Activated T-cell treated with anti-CD3 and anti-CD28 coated beads, Interleukin-2, amount 50 U/mL, for 24 hours (primary cell): Measurements from ENCODE around the gene PBRM1.
A peak's percentile ranks its signal among the peaks of the same experiment; 100 is the strongest.

Source experiments
- DNase-seq: peaks from one replicate; pipeline ENCODE4 v3.0.0-alpha.2; 2020
- H3K27ac Mint-ChIP-seq: 2 replicates; pipeline ENCODE4 v1.8.0; 2020; ENCODE audit warnings: mild to moderate bottlenecking, mixed read lengths
- H3K27me3 Mint-ChIP-seq: 2 replicates; pipeline ENCODE4 v1.8.0; 2020; ENCODE audit warnings: mixed read lengths
- H3K36me3 Mint-ChIP-seq: 2 replicates; pipeline ENCODE4 v1.8.0; 2020; ENCODE audit warnings: low read depth, mixed read lengths
- H3K4me1 Mint-ChIP-seq: 2 replicates; pipeline ENCODE4 v1.8.0; 2020; ENCODE audit warnings: low read depth, mixed read lengths
- H3K4me3 Mint-ChIP-seq: 2 replicates; pipeline ENCODE4 v1.8.0; 2020; ENCODE audit warnings: mild to moderate bottlenecking, moderate library complexity, mixed read lengths
- H3K9me3 Mint-ChIP-seq: 2 replicates; pipeline ENCODE4 v1.8.0; 2020; ENCODE audit warnings: mixed read lengths

Gene PBRM1

GRCh38 chr3:52663098-52663497 lies 22.6 kb downstream of the PBRM1 start:
- Mint-ChIP-seq H3K4me3 (no peak overlapping the region), H3K9me3 (no peaks in the 10 kb centered on the region), H3K4me1 (peaks cover 5% of the 10 kb centered on the region), H3K27me3 (no peaks in the 10 kb centered on the region), H3K36me3 (peaks cover 85% of the 10 kb centered on the region), H3K27ac (peak overlapping the region; percentile 61)
- DNase-seq: no peak

- peaks cover 87% of the 10 kb centered on the region for H3K36me3 Mint-ChIP-seq
- no peak overlapping the region for H3K4me3 Mint-ChIP-seq
- no peaks in the 10 kb centered on the region for H3K9me3 Mint-ChIP-seq
- no peak for DNase-seq
- H3K4me1 Mint-ChIP-seq: peaks cover 15% of the 10 kb centered on the region
- H3K27ac Mint-ChIP-seq: no peak overlapping the region
- no peaks in the 10 kb centered on the region for H3K27me3 Mint-ChIP-seq
Observed at GRCh38 chr3:52660046-52660445, 25.7 kb downstream of the PBRM1 start.

DNA sequence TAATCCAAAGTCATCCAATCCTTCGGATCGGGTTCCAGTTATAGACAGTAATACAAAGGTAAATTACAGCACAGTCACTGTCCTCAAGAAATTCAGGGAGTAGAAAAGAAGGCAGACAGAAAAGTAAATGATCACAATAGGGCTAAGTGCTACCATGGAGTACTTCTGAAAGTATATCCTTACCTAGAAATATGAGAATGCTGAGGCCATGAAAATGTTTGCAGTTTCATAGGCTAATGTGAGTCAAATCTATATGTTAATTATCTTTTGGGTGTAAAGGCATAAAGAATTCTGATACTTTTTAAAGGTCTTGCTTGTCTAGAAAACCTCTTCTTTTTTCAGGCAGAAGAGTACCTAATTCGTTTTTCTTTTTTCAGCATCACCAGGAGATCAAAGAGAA lies 29.8 kb downstream of the PBRM1 start:
- H3K36me3 Mint-ChIP-seq: peaks cover 92% of the 10 kb centered on the region
- H3K4me3 Mint-ChIP-seq: no peak overlapping the region
- H3K27me3 Mint-ChIP-seq: no peaks in the 10 kb centered on the region
- peaks cover 12% of the 10 kb centered on the region for H3K4me1 Mint-ChIP-seq
- no peaks in the 10 kb centered on the region for H3K9me3 Mint-ChIP-seq
- H3K27ac Mint-ChIP-seq: peak overlapping the region; percentile 48
- DNase-seq: no peak

DNA sequence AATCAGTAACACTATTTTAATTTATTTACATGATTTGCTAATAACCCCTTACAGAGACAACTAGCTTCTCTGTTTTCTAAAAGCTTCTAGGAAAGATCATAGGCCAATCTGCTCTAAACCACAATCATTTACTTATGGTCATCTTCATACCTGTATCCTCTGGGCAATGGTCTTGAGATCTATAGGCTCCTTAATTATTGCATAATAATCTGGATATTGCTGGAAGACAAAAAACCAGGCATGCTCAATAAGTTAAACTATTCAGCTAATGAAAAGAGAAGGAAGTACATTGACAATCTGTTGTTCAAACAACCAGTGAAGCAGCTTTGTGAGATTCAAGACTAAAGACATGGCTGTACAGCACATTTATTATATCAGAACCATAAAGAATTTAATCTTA lies 34.1 kb downstream of the PBRM1 start:
- Mint-ChIP-seq H3K4me1 (peaks cover 15% of the 10 kb centered on the region), H3K27ac (no peak overlapping the region), H3K4me3 (no peak overlapping the region), H3K9me3 (no peaks in the 10 kb centered on the region), H3K36me3 (peaks cover 90% of the 10 kb centered on the region), H3K27me3 (no peaks in the 10 kb centered on the region)
- DNase-seq: no peak

DNA sequence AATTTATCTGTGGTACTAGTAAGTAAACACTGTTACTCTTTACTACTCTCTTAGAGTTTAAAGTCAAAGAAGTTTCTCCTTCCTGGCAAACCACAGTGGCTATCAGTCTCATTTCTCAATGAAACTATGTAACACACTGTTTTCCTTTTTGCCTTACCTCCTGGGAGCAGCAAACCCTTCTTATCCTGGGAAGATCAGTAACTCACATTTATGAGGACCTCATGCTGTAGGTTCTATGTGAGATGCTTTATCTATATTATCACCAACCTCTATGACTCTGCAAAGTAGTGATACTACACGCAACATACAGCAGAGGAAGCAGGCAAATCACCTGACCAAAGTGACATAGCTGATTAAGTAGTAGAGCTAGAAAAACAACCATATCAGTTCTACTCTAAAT lies 35.3 kb downstream of the PBRM1 start:
- DNase-seq: no peak
- Mint-ChIP-seq H3K9me3 (no peaks in the 10 kb centered on the region), H3K36me3 (peaks cover 89% of the 10 kb centered on the region), H3K4me3 (no peak overlapping the region), H3K4me1 (peaks cover 7% of the 10 kb centered on the region), H3K27ac (peak overlapping the region; percentile 34), H3K27me3 (no peaks in the 10 kb centered on the region)

DNA sequence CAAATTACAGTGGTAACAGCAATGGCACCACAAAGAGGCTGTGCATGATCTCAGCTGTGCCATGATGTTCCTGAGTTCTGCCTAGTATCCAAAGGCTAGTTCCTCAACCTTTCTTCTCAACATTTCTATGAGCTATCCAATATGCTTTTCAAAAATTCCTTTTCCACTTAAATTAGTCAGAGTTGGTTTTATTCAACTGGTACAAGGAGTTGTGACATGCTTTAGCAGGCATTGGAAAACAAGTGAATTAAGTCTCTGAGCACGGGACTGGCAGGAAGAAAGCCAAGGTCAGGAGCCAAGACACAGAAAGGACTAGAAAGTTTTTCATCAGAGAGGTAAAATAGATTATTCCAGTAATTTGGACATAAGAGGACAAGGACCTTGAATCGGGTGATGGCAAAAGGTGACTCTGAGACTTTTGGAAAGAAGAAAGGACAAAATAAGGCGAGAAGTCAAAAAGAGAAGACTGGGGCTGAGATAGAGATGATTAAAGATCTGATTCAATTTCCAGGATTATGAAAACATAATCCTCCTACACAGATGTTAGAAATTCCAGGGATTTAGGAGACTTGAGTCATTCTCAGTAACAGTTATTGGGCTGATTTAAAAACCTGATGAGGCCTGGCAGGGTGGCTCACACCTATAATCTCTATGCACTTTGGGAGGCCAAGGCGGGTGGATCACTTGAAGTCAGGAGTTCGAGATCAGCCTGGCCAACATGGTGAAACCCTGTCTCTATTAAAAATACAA lies 36.1 kb downstream of the PBRM1 start:
- Mint-ChIP-seq H3K9me3 (no peaks in the 10 kb centered on the region), H3K36me3 (peaks cover 90% of the 10 kb centered on the region), H3K27me3 (no peaks in the 10 kb centered on the region), H3K27ac (no peak overlapping the region), H3K4me3 (no peak overlapping the region), H3K4me1 (peaks cover 5% of the 10 kb centered on the region)
- no peak for DNase-seq

- peaks cover 3% of the 10 kb centered on the region for H3K4me1 Mint-ChIP-seq
- no peak for DNase-seq
- H3K36me3 Mint-ChIP-seq: peaks cover 89% of the 10 kb centered on the region
- H3K27ac Mint-ChIP-seq: no peak overlapping the region
- H3K9me3 Mint-ChIP-seq: no peaks in the 10 kb centered on the region
- H3K27me3 Mint-ChIP-seq: no peaks in the 10 kb centered on the region
- no peak overlapping the region for H3K4me3 Mint-ChIP-seq
Observed at GRCh38 chr3:52645549-52645948, 40.2 kb downstream of the PBRM1 start.

DNA sequence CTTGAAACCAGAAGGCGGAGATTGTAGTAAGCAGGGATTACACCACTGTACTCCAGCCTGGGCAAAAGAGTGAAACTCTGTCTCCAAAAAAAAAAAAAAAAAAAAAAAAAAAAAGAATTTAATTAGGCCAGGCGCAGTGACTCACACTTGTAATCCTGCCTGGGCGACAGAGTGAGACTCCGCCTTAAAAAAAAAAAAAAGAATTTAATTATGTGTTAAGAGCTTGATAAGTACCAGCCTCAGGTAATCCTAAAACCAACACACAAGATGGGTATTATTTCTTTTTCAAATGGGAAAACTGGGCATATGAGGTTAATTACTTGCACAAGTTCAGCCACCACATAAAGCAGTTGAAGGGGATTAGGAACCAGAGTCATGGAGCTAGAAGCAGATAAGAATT lies 49.0 kb downstream of the PBRM1 start:
- no peaks in the 10 kb centered on the region for H3K4me1 Mint-ChIP-seq
- peaks cover 77% of the 10 kb centered on the region for H3K36me3 Mint-ChIP-seq
- H3K27ac Mint-ChIP-seq: no peak overlapping the region
- no peaks in the 10 kb centered on the region for H3K27me3 Mint-ChIP-seq
- DNase-seq: no peak
- no peaks in the 10 kb centered on the region for H3K9me3 Mint-ChIP-seq
- H3K4me3 Mint-ChIP-seq: no peak overlapping the region

- Mint-ChIP-seq H3K27me3 (no peaks in the 10 kb centered on the region), H3K36me3 (peaks cover 77% of the 10 kb centered on the region), H3K27ac (no peak overlapping the region), H3K9me3 (no peaks in the 10 kb centered on the region), H3K4me1 (no peaks in the 10 kb centered on the region), H3K4me3 (no peak overlapping the region)
- DNase-seq: no peak
Observed at GRCh38 chr3:52633786-52634185, 51.9 kb downstream of the PBRM1 start.

- Mint-ChIP-seq H3K4me1 (peaks cover 27% of the 10 kb centered on the region), H3K36me3 (peaks cover 85% of the 10 kb centered on the region), H3K27me3 (no peaks in the 10 kb centered on the region), H3K4me3 (no peak overlapping the region), H3K27ac (peak overlapping the region; percentile 11), H3K9me3 (no peaks in the 10 kb centered on the region)
- DNase-seq: no peak
Observed at GRCh38 chr3:52625041-52625440, 60.7 kb downstream of the PBRM1 start.

- DNase-seq: no peak
- Mint-ChIP-seq H3K4me1 (peaks cover 29% of the 10 kb centered on the region), H3K27ac (peak overlapping the region; percentile 24), H3K36me3 (peaks cover 83% of the 10 kb centered on the region), H3K27me3 (no peaks in the 10 kb centered on the region), H3K9me3 (no peaks in the 10 kb centered on the region), H3K4me3 (no peak overlapping the region)
Observed at GRCh38 chr3:52623234-52623792, 62.4 kb downstream of the PBRM1 start.

DNA sequence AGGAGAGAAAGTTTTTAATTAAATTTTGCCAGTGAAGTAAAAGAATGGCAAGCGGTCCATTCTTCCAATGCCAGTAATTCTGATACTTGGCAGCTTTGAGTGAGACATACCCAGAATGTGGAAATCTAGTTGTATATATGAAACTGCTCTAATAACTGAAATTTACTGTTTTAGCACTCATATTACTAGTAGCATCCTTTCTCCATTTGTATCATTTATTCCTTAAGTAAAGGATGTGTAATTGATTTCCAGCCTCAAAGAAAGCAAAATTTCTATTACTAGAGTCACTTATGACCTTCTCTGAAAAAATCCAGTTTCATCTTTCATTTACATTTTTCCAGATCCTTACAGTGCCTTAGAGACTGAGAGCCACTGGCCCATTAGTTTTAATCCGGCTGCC lies 65.1 kb downstream of the PBRM1 start:
- Mint-ChIP-seq H3K4me3 (no peak overlapping the region), H3K27me3 (no peaks in the 10 kb centered on the region), H3K27ac (peak overlapping the region; percentile 32), H3K9me3 (no peaks in the 10 kb centered on the region), H3K36me3 (peaks cover 82% of the 10 kb centered on the region), H3K4me1 (peaks cover 29% of the 10 kb centered on the region)
- no peak for DNase-seq

DNA sequence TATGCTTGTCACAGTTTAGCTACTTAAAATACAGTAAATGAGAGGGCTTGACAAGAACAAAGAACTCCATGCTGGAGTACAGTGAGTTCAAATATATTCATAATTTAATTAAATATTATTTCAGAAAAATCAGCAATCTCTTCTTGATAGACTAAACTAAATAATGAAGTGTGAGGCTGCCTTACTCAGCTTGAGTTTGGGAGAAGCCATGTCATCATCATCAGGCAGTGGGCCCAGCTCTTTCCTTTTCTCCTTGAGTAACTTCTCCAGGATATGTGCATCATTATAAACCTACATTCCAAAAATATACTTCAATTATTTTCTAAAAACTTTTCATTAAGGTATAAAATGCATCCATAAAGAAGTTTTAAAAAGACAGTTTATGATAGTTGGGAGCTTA lies 70.5 kb downstream of the PBRM1 start:
- Mint-ChIP-seq H3K36me3 (peaks cover 87% of the 10 kb centered on the region), H3K4me1 (peaks cover 4% of the 10 kb centered on the region), H3K27me3 (no peaks in the 10 kb centered on the region), H3K9me3 (no peaks in the 10 kb centered on the region), H3K4me3 (no peak overlapping the region), H3K27ac (no peak overlapping the region)
- DNase-seq: no peak

DNA sequence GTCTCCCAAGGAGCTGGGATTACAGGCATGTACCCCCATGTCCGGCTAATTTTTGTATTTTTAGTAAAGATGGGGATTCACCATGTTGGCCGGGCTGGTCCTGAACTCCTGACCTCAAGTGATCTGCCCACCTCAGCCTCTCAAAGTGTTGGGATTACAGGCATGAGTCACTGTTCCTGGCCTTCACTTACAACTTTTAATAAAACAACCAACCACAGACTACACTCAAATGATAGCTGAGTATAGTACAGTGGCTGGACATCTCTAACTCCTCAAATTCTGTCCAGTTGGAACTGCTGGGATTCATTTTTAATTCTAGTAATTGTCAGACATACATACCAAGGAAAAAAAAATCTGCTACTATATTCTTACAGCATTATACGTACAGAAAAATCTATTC lies 71.0 kb downstream of the PBRM1 start:
- no peak overlapping the region for H3K4me3 Mint-ChIP-seq
- no peak for DNase-seq
- H3K4me1 Mint-ChIP-seq: no peaks in the 10 kb centered on the region
- no peaks in the 10 kb centered on the region for H3K9me3 Mint-ChIP-seq
- H3K36me3 Mint-ChIP-seq: peaks cover 87% of the 10 kb centered on the region
- H3K27me3 Mint-ChIP-seq: no peaks in the 10 kb centered on the region
- no peak overlapping the region for H3K27ac Mint-ChIP-seq

DNA sequence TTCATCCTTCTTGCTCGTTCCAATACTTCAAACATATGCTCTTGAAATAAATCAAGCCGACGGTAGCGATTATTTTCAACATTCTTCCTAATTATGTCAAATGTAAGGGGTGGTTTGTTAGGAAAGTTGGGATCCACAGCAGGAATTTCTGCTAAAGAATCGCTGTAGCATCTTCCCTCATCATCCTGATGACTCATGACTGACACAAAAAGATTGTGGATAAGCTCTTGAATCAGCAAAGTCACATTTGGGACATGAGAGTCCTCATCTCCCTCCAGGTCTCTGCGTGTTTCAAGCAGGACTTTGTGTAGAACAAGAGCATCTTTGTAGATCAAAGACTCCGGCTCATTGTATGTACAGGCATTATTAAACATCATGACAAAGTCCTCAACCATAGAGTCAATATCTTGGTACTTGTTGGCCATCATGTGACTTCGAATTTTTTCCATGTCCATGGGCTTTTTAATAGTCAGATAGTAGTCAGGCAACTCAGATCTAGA lies 76.3 kb downstream of the PBRM1 start:
- H3K4me3 Mint-ChIP-seq: no peak overlapping the region
- H3K9me3 Mint-ChIP-seq: no peaks in the 10 kb centered on the region
- DNase-seq: no peak
- H3K4me1 Mint-ChIP-seq: peaks cover 6% of the 10 kb centered on the region
- no peaks in the 10 kb centered on the region for H3K27me3 Mint-ChIP-seq
- H3K36me3 Mint-ChIP-seq: peaks cover 91% of the 10 kb centered on the region
- H3K27ac Mint-ChIP-seq: no peak overlapping the region
